Testis (tissue), 3 donors: ENCODE results near the gene STAP2. TPM values are rescaled to one million over a fixed set of nuclear protein-coding genes. Genes with fewer than 3 reads are reported as not detected.

Source experiments
- DNase-seq: peaks from one replicate; pipeline ENCODE4 v3.0.0-alpha.2; 2019
- H3K27ac ChIP-seq, 2 donors: fragments of 200-600 bp; sonication (generic); one replicate each; pipeline ENCODE4 v1.5.1; 2019
- H3K27me3 ChIP-seq: fragments of 200-600 bp; sonication (generic); one replicate; pipeline ENCODE4 v1.5.1; 2019
- H3K36me3 ChIP-seq: fragments of 200-600 bp; sonication (generic); one replicate; pipeline ENCODE4 v1.5.1; 2017; ENCODE audit warnings: low read depth; ENCODE audit errors: missing control alignments
- H3K4me1 ChIP-seq: fragments of 200-600 bp; sonication (generic); one replicate; pipeline ENCODE4 v1.5.1; 2019
- H3K4me3 ChIP-seq, 2 donors: fragments of 200-600 bp; sonication (generic); one replicate each; pipeline ENCODE4 v1.5.1; 2017 to 2019
- H3K9me3 ChIP-seq: fragments of 200-600 bp; sonication (generic); one replicate; pipeline ENCODE4 v1.5.1; 2017
- POLR2A ChIP-seq: fragments of 450-650 bp; IDR thresholded peaks from one replicate; pipeline ENCODE4 v1.6.1; 2017; ENCODE audit warnings: antibody characterized with exemption, mild to moderate bottlenecking, moderate library complexity
- WGBS, 2 donors: methylation state at CpG; one replicate each; pipeline ENCODE4 v1.1.5; 2018; 5-methylcytosine and 5-hydroxymethylcytosine counted together
- intact Hi-C: fragments of 100-400 bp; cut with DNase I; formaldehyde crosslinking; loops from one replicate; pipeline ENCODE4 v1.15.1; 2023; ENCODE audit warnings: low total_unique reads
- polyA plus RNA-seq: library from polyadenylated mRNA; stranded (reverse); fragments of 350-450 nt; fragmentation: Illumina TruSeq; extraction: RNeasy Lipid Tissue Mini Kit (QIAGEN cat#74804); gene quantifications from one replicate; pipeline ENCODE4 v1.2.3, GENCODE V29; 2014; ENCODE audit warnings: low read depth, low replicate concordance; ENCODE audit not compliant: insufficient read depth
- total RNA-seq, 2 donors: library from RNA; depleted of rRNA; stranded (reverse); fragments of >200 nt; gene quantifications; one replicate each; pipeline ENCODE4 v1.2.3, GENCODE V29; 2016
- TF ChIP-seq, protein P1 (sequence below), 3 experiments: fragments of 450-650 bp in 2 of 3; fragments of 200-600 bp in 1 of 3; sonication (generic) in 1 of 3; IDR thresholded peaks; one replicate each; pipeline ENCODE4 v1.5.1; 2016 to 2019; ENCODE audit warnings: antibody characterized with exemption in 3 of 3, mild to moderate bottlenecking in 2 of 3, moderate library complexity in 1 of 3

Gene STAP2
- total and polyA plus RNA-seq, 3 donors from 2014 or later = 5.3 to 6.4 (median 6.2) TPM

GRCh38 chr19:4362831-4363545 lies 24.4 kb upstream of the STAP2 start:
- no peak overlapping the region for H3K4me3 ChIP-seq
- 75 to 80% methylated on average over 5 to 22 of the region's 22 CpGs for WGBS, 2 donors
- no peaks in the 10 kb centered on the region for H3K27me3 ChIP-seq
- H3K36me3 ChIP-seq = no peaks in the 10 kb centered on the region
- no peak overlapping the region for H3K27ac ChIP-seq
- no peak for DNase-seq
- TF ChIP-seq, protein P1, sequence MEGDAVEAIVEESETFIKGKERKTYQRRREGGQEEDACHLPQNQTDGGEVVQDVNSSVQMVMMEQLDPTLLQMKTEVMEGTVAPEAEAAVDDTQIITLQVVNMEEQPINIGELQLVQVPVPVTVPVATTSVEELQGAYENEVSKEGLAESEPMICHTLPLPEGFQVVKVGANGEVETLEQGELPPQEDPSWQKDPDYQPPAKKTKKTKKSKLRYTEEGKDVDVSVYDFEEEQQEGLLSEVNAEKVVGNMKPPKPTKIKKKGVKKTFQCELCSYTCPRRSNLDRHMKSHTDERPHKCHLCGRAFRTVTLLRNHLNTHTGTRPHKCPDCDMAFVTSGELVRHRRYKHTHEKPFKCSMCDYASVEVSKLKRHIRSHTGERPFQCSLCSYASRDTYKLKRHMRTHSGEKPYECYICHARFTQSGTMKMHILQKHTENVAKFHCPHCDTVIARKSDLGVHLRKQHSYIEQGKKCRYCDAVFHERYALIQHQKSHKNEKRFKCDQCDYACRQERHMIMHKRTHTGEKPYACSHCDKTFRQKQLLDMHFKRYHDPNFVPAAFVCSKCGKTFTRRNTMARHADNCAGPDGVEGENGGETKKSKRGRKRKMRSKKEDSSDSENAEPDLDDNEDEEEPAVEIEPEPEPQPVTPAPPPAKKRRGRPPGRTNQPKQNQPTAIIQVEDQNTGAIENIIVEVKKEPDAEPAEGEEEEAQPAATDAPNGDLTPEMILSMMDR (IDR thresholded peaks at IDR 0.05) = no peak
- no peak for TF ChIP-seq POLR2A
- H3K4me1 ChIP-seq = peaks cover 26% of the 10 kb centered on the region
- intact Hi-C loops = no loop called here
- no peaks in the 10 kb centered on the region for H3K9me3 ChIP-seq

- no peak for DNase-seq
- intact Hi-C loops = no loop called here
- no peak for TF ChIP-seq POLR2A
- TF ChIP-seq, protein P1 (IDR thresholded peaks at IDR 0.05) = no peak
- no peaks in the 10 kb centered on the region for H3K27me3 ChIP-seq
- no peak overlapping the region for H3K4me3 ChIP-seq
- H3K4me1 ChIP-seq = peaks cover 23% of the 10 kb centered on the region
- WGBS, 2 donors = 81 to 89% methylated on average over 21 to 29 of the region's 32 CpGs
- H3K27ac ChIP-seq = no peak overlapping the region
- no peaks in the 10 kb centered on the region for H3K9me3 ChIP-seq
- H3K36me3 ChIP-seq = no peaks in the 10 kb centered on the region
Observed at GRCh38 chr19:4362101-4362828, 23.6 kb upstream of the STAP2 start.

GRCh38 chr19:4361152-4362046 lies 22.8 kb upstream of the STAP2 start:
- intact Hi-C loops = no loop called here
- no peaks in the 10 kb centered on the region for H3K9me3 ChIP-seq
- H3K27me3 ChIP-seq = no peaks in the 10 kb centered on the region
- no peaks in the 10 kb centered on the region for H3K36me3 ChIP-seq
- H3K27ac ChIP-seq = peak overlapping the region; percentile 45 to 59
- H3K4me3 ChIP-seq = no peak overlapping the region
- WGBS, 2 donors = 80% methylated on average over 50 of the region's 50 CpGs; no CpG with 5 or more reads in 1 of the 2 donors
- no peak for TF ChIP-seq POLR2A
- TF ChIP-seq, protein P1 (IDR thresholded peaks at IDR 0.05) = no peak
- no peak for DNase-seq
- H3K4me1 ChIP-seq = peaks cover 23% of the 10 kb centered on the region

- Histone ChIP-seq H3K4me3 (no peak overlapping the region), H3K27ac (peak overlapping the region; percentile 45 to 59), H3K27me3 (no peaks in the 10 kb centered on the region), H3K9me3 (no peaks in the 10 kb centered on the region), H3K4me1 (peaks cover 23% of the 10 kb centered on the region), H3K36me3 (no peaks in the 10 kb centered on the region)
- peak; percentile 58 for DNase-seq
- WGBS, 2 donors = 57 to 81% methylated on average over 4 to 12 of the region's 12 CpGs
- intact Hi-C loops = no loop called here
- TF ChIP-seq POLR2A = no peak
- TF ChIP-seq, protein P1 (IDR thresholded peaks at IDR 0.05) = no peak
Observed at GRCh38 chr19:4360641-4361151, 22.1 kb upstream of the STAP2 start.
